ENCODE data around the gene SLC38A6. TPM values are rescaled to one million over a fixed set of nuclear protein-coding genes. Genes with fewer than 3 reads are reported as not detected.

SLC38A6 gene
- total RNA-seq, 2 donors from 2014 or later: 5.9 to 8.0 TPM

GRCh38 chr14:60986500-60986899 lies 5.5 kb downstream of the SLC38A6 start:
- no peak for ATAC-seq (replicated peaks in 1 of 2)
- Mint-ChIP-seq H3K9me3 (no peaks in the 10 kb centered on the region), H3K4me1 (ENCODE audit: low read depth) (no peaks in the 10 kb centered on the region), H3K4me3 (no peak overlapping the region), H3K27ac (no peak overlapping the region), H3K36me3 (ENCODE audit: insufficient read depth in 2 of 2) (peaks cover 0 to 2% of the 10 kb centered on the region in 2 donors), H3K27me3 (ENCODE audit: low read depth) (no peaks in the 10 kb centered on the region)
- no peak for DNase-seq

- H3K4me3 Mint-ChIP-seq: no peak overlapping the region
- no peaks in the 10 kb centered on the region for H3K27me3 Mint-ChIP-seq (ENCODE audit: low read depth)
- DNase-seq (no peak), ATAC-seq (replicated peaks in 1 of 2) (no peak)
- no peaks in the 10 kb centered on the region for H3K4me1 Mint-ChIP-seq (ENCODE audit: low read depth)
- no peaks in the 10 kb centered on the region for H3K9me3 Mint-ChIP-seq
- H3K36me3 Mint-ChIP-seq (ENCODE audit: insufficient read depth in 2 of 2): peaks cover 0 to 2% of the 10 kb centered on the region in 2 donors
- no peak overlapping the region for H3K27ac Mint-ChIP-seq
Measured at GRCh38 chr14:60989599-60989998, 8.6 kb downstream of the SLC38A6 start.

- H3K27ac Mint-ChIP-seq: no peak overlapping the region
- ATAC-seq (replicated peaks in 1 of 2) (no peak), DNase-seq (no peak)
- no peaks in the 10 kb centered on the region for H3K9me3 Mint-ChIP-seq
- no peak overlapping the region for H3K4me3 Mint-ChIP-seq
- H3K27me3 Mint-ChIP-seq (ENCODE audit: low read depth): no peaks in the 10 kb centered on the region
- H3K4me1 Mint-ChIP-seq (ENCODE audit: low read depth): no peaks in the 10 kb centered on the region
- peaks cover 0 to 3% of the 10 kb centered on the region in 2 donors for H3K36me3 Mint-ChIP-seq (ENCODE audit: insufficient read depth in 2 of 2)
Measured at GRCh38 chr14:60998617-60999016, 17.6 kb downstream of the SLC38A6 start.

GRCh38 chr14:60999536-60999935 lies 18.5 kb downstream of the SLC38A6 start:
- H3K36me3 Mint-ChIP-seq (ENCODE audit: insufficient read depth in 2 of 2): peaks cover 1 to 5% of the 10 kb centered on the region in 2 donors
- H3K4me3 Mint-ChIP-seq: no peak overlapping the region

GRCh38 chr14:61003571-61003970 lies 22.5 kb downstream of the SLC38A6 start:
- DNase-seq (no peak), ATAC-seq (replicated peaks in 1 of 2) (no peak)
- H3K9me3 Mint-ChIP-seq: peaks cover 2 to 3% of the 10 kb centered on the region in 2 donors
- no peak overlapping the region for H3K4me3 Mint-ChIP-seq
- H3K27ac Mint-ChIP-seq: no peak overlapping the region
- no peaks in the 10 kb centered on the region for H3K4me1 Mint-ChIP-seq (ENCODE audit: low read depth)
- peaks cover 1 to 2% of the 10 kb centered on the region in 2 donors for H3K36me3 Mint-ChIP-seq (ENCODE audit: insufficient read depth in 2 of 2)
- no peaks in the 10 kb centered on the region for H3K27me3 Mint-ChIP-seq (ENCODE audit: low read depth)

More at GRCh38 chr14:60999536-60999935, 18.5 kb downstream of the SLC38A6 start:
- Mint-ChIP-seq H3K27ac (no peak overlapping the region), H3K9me3 (peaks cover 2 to 3% of the 10 kb centered on the region in 2 donors), H3K4me1 (ENCODE audit: low read depth) (no peaks in the 10 kb centered on the region), H3K27me3 (ENCODE audit: low read depth) (no peaks in the 10 kb centered on the region)
- no peak for ATAC-seq (replicated peaks in 1 of 2)
- DNase-seq: no peak

- no peak for ATAC-seq (replicated peaks in 1 of 2)
Measured at GRCh38 chr14:61019537-61019936, 38.5 kb downstream of the SLC38A6 start.

GRCh38 chr14:61025251-61026223 lies 44.5 kb downstream of the SLC38A6 start:
- peak overlapping the region; percentile 33 for H3K27ac Mint-ChIP-seq
- H3K4me1 Mint-ChIP-seq (ENCODE audit: low read depth): no peaks in the 10 kb centered on the region
- DNase-seq: peak; percentile 43 to 64
- H3K9me3 Mint-ChIP-seq: no peaks in the 10 kb centered on the region
- no peaks in the 10 kb centered on the region for H3K36me3 Mint-ChIP-seq (ENCODE audit: insufficient read depth in 2 of 2)
- peak; percentile 44 to 51 for ATAC-seq (replicated peaks in 1 of 2)
- H3K27me3 Mint-ChIP-seq (ENCODE audit: low read depth): no peaks in the 10 kb centered on the region
- H3K4me3 Mint-ChIP-seq: no peak overlapping the region

More at GRCh38 chr14:61019537-61019936, 38.5 kb downstream of the SLC38A6 start:
- no peaks in the 10 kb centered on the region for H3K36me3 Mint-ChIP-seq (ENCODE audit: insufficient read depth in 2 of 2)
- H3K9me3 Mint-ChIP-seq: no peaks in the 10 kb centered on the region
- no peak overlapping the region for H3K4me3 Mint-ChIP-seq
- DNase-seq: no peak
- H3K27me3 Mint-ChIP-seq (ENCODE audit: low read depth): no peaks in the 10 kb centered on the region
- H3K27ac Mint-ChIP-seq: no peak overlapping the region
- no peaks in the 10 kb centered on the region for H3K4me1 Mint-ChIP-seq (ENCODE audit: low read depth)

GRCh38 chr14:61026526-61026925 lies 45.5 kb downstream of the SLC38A6 start:
- DNase-seq: no peak
- Mint-ChIP-seq H3K27me3 (ENCODE audit: low read depth) (no peaks in the 10 kb centered on the region), H3K4me1 (ENCODE audit: low read depth) (no peaks in the 10 kb centered on the region), H3K4me3 (no peak overlapping the region), H3K9me3 (no peaks in the 10 kb centered on the region), H3K27ac (no peak overlapping the region), H3K36me3 (ENCODE audit: insufficient read depth in 2 of 2) (no peaks in the 10 kb centered on the region)
- no peak for ATAC-seq (replicated peaks in 1 of 2)

GRCh38 chr14:61031026-61031425 lies 50.0 kb downstream of the SLC38A6 start:
- Mint-ChIP-seq H3K4me1 (ENCODE audit: low read depth) (peaks cover 8% of the 10 kb centered on the region), H3K4me3 (no peak overlapping the region), H3K27me3 (ENCODE audit: low read depth) (no peaks in the 10 kb centered on the region), H3K27ac (no peak overlapping the region), H3K36me3 (ENCODE audit: insufficient read depth in 2 of 2) (no peaks in the 10 kb centered on the region), H3K9me3 (no peaks in the 10 kb centered on the region)
- no peak for ATAC-seq (replicated peaks in 1 of 2)
- DNase-seq: no peak

- ATAC-seq (replicated peaks in 1 of 2) (no peak), DNase-seq (no peak)
- H3K4me1 Mint-ChIP-seq (ENCODE audit: low read depth): peaks cover 8% of the 10 kb centered on the region
- no peaks in the 10 kb centered on the region for H3K27me3 Mint-ChIP-seq (ENCODE audit: low read depth)
- H3K9me3 Mint-ChIP-seq: no peaks in the 10 kb centered on the region
- no peak overlapping the region for H3K4me3 Mint-ChIP-seq
- H3K36me3 Mint-ChIP-seq (ENCODE audit: insufficient read depth in 2 of 2): no peaks in the 10 kb centered on the region
- H3K27ac Mint-ChIP-seq: no peak overlapping the region
Measured at GRCh38 chr14:61033054-61033453, 52.0 kb downstream of the SLC38A6 start.

- Mint-ChIP-seq H3K27me3 (ENCODE audit: low read depth) (no peaks in the 10 kb centered on the region), H3K4me3 (no peak overlapping the region), H3K27ac (no peak overlapping the region), H3K36me3 (ENCODE audit: insufficient read depth in 2 of 2) (no peaks in the 10 kb centered on the region), H3K9me3 (no peaks in the 10 kb centered on the region), H3K4me1 (ENCODE audit: low read depth) (peaks cover 8% of the 10 kb centered on the region)
- no peak for DNase-seq
- no peak for ATAC-seq (replicated peaks in 1 of 2)
Measured at GRCh38 chr14:61033855-61034254, 52.8 kb downstream of the SLC38A6 start.

- Mint-ChIP-seq H3K4me3 (peak overlapping the region in 1 of 2 donors; percentile 66), H3K27ac (peak overlapping the region; percentile 32), H3K9me3 (no peaks in the 10 kb centered on the region), H3K4me1 (ENCODE audit: low read depth) (peaks cover 8% of the 10 kb centered on the region), H3K27me3 (ENCODE audit: low read depth) (no peaks in the 10 kb centered on the region), H3K36me3 (ENCODE audit: insufficient read depth in 2 of 2) (no peaks in the 10 kb centered on the region)
- DNase-seq (peak; percentile 2 to 21), ATAC-seq (replicated peaks in 1 of 2) (peak; percentile 34 to 77)
Measured at GRCh38 chr14:61034416-61035120, 53.5 kb downstream of the SLC38A6 start.

- DNase-seq (no peak), ATAC-seq (replicated peaks in 1 of 2) (no peak)
- Mint-ChIP-seq H3K36me3 (ENCODE audit: insufficient read depth in 2 of 2) (no peaks in the 10 kb centered on the region), H3K9me3 (no peaks in the 10 kb centered on the region), H3K27me3 (ENCODE audit: low read depth) (no peaks in the 10 kb centered on the region), H3K4me3 (no peak overlapping the region), H3K4me1 (ENCODE audit: low read depth) (peaks cover 8% of the 10 kb centered on the region), H3K27ac (no peak overlapping the region)
Measured at GRCh38 chr14:61037215-61037614, 56.2 kb downstream of the SLC38A6 start.
